ENCODE results near the gene ADAMTS13. TPM values are rescaled to one million over a fixed set of nuclear protein-coding genes. Genes with fewer than 3 reads are reported as not detected.

ADAMTS13 gene
- total and polyA plus RNA-seq, 2 donors (not counting 3 experiments of a cell fraction or from before 2014, with no cell fraction given): 1.5 to 2.5 TPM

DNA sequence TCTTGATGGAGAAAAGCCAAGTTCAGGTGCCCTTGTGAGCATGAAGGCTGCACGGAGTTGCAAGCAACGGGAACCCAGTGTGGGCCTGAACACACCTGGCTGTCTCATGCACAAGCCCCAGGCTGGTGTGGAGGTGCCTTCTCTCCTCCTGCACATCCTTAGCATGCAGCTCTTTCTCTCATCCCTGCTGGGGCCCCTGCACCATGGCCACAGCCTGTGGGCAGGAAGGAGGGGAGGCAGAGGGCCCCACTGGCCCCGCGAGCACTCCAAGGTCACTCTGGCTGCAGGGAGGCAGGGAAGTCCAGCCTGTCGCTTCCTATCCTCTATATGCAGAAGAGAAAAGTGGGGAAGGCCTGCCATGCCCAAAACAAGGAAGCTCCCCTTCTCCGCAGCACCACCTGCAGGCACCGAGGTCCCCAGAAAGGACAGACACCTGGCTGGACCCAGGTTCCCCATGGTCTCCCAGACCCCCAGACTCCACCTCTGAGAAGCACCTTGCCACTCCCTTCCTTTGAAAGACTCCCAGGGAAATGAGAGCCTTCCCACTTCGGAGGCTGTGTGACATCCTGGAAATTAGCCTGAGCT is 27.4 kb upstream of the ADAMTS13 start:
- intact Hi-C loops (cut with micrococcal nuclease): no loop called here
- ChIA-PET POLR2A (no interaction called here), CTCF (interaction anchor here (0.8 to 3.6 kb wide), 2 partner anchors 16 to 92 kb away, joined by 3 to 10 read pairs; no protein-coding TSS in a partner anchor)
- H3K9me3 ChIP-seq (replicated peaks; ENCODE audit: control insufficient read depth, insufficient read depth, low read length): no peaks in the 10 kb centered on the region
- H3K9me1 ChIP-seq (replicated peaks; ENCODE audit: control insufficient read depth, extremely low read depth, insufficient read depth, low read length): no peaks in the 10 kb centered on the region
- H4K20me1 ChIP-seq (replicated peaks; ENCODE audit: control insufficient read depth, extremely low read depth, insufficient read depth, low read length): no peaks in the 10 kb centered on the region
- peaks cover 0 to 3% of the 10 kb centered on the region in 2 experiments for H3K27me3 ChIP-seq (ENCODE audit: control insufficient read depth in 2 of 2, insufficient read depth in 2 of 2, low read length in 2 of 2)
- DNase-seq (ENCODE audit: low read depth, low spot score): no peak
- no peak for FAIRE-seq
- BruUV-seq (replicated peaks): no TSS peak
- no peaks in the 10 kb centered on the region for H3K79me2 ChIP-seq (ENCODE audit: control insufficient read depth, insufficient read depth, low read length)
- no peaks in the 10 kb centered on the region for H3K36me3 ChIP-seq (ENCODE audit: control insufficient read depth in 2 of 2, extremely low read depth in 1 of 2, insufficient read depth in 2 of 2, low read length in 2 of 2)
- dilution Hi-C loops (cut with MboI; ENCODE audit: extremely low pct_ligation_motif_present, low sequenced_read_pairs): no loop called here
- no peaks in the 10 kb centered on the region for H3K4me1 ChIP-seq (ENCODE audit: control insufficient read depth, extremely low read depth, insufficient read depth, low read length)
- no peak overlapping the region for H3K4me2 ChIP-seq (ENCODE audit: insufficient read depth, low read length)
- no peak for TF ChIP-seq FOS (IDR thresholded peaks at IDR 0.05; ENCODE audit: borderline replicate concordance, insufficient read depth, low read length)
- no peak for TF ChIP-seq GATA2 (IDR thresholded peaks at IDR 0.05; ENCODE audit: insufficient read depth, insufficient read length, low read depth, low read length)
- no peak for TF ChIP-seq MAX (IDR thresholded peaks at IDR 0.05; ENCODE audit: insufficient read depth, insufficient read length)
- TF ChIP-seq POLR2AphosphoS5 (IDR thresholded peaks at IDR 0.05; ENCODE audit: insufficient read depth, low read depth, low read length): no peak
- TF ChIP-seq JUN (IDR thresholded peaks at IDR 0.05; ENCODE audit: borderline replicate concordance, insufficient read depth, insufficient read length, low read depth): no peak
- no peak for TF ChIP-seq POLR2A (IDR thresholded peaks at IDR 0.05; ENCODE audit: low read depth, low read length)
- no peak for TF ChIP-seq EZH2 (IDR thresholded peaks at IDR 0.05; ENCODE audit: borderline replicate concordance, low read depth, low read length, severe bottlenecking)
- no peak for TF ChIP-seq CTCF (IDR thresholded peaks at IDR 0.05; ENCODE audit: extremely low read depth in 1 of 2, insufficient read depth in 1 of 2, low read depth in 1 of 2, low read length in 2 of 2)
- no peak for TF ChIP-seq MYC (IDR thresholded peaks at IDR 0.05; ENCODE audit: low read depth, low read length)
- H3K27ac ChIP-seq (ENCODE audit: insufficient read depth, low read depth, low read length): no peak overlapping the region
- H3K4me3 ChIP-seq (replicated peaks in 1 of 3; ENCODE audit: insufficient read depth in 1 of 3, low read depth in 1 of 3, low read length in 3 of 3): no peak overlapping the region
- no peak overlapping the region for H3K9ac ChIP-seq (replicated peaks; ENCODE audit: extremely low read depth, insufficient read depth, low read length)
- no peak overlapping the region for H2AFZ ChIP-seq (ENCODE audit: low read depth, low read length)

Data from endothelial cell of umbilical vein (primary cell).